ES-I3 (cell line): Measurements from ENCODE around the gene APBA2.

Experiments
- H3K36me3 ChIP-seq: 2 replicates; pipeline ENCODE4 v1.6.1; 2013; ENCODE audit warnings: mild to moderate bottlenecking, low read length, control low read depth, moderate library complexity; ENCODE audit not compliant: insufficient read depth
- H3K4me1 ChIP-seq: 2 replicates; pipeline ENCODE4 v1.6.1; 2013; ENCODE audit warnings: mild to moderate bottlenecking, control low read depth, low read length; ENCODE audit not compliant: insufficient read depth
- H3K9ac ChIP-seq: 2 replicates; pipeline ENCODE4 v1.6.1; 2013; ENCODE audit warnings: low read depth, mild to moderate bottlenecking, low read length, moderate library complexity
- H3K9me3 ChIP-seq: 2 replicates; pipeline ENCODE4 v1.6.1; 2013; ENCODE audit warnings: mild to moderate bottlenecking, low read length, moderate library complexity; ENCODE audit not compliant: control insufficient read depth, insufficient read depth

Gene APBA2

GRCh38 chr15:29121369-29121656 is 235.5 kb downstream of the APBA2 start:
- H3K9me3 ChIP-seq = no peaks in the 10 kb centered on the region
- H3K4me1 ChIP-seq = no peaks in the 10 kb centered on the region; the same call in 1 of the 2 replicates
- no peaks in the 10 kb centered on the region for H3K36me3 ChIP-seq
- H3K9ac ChIP-seq = no peak overlapping the region

GRCh38 chr15:29121907-29122306 is 236.1 kb downstream of the APBA2 start:
- Histone ChIP-seq H3K9me3 (no peaks in the 10 kb centered on the region), H3K36me3 (no peaks in the 10 kb centered on the region), H3K4me1 (no peaks in the 10 kb centered on the region; the same call in 1 of the 2 replicates), H3K9ac (no peak overlapping the region)

- H3K4me1 ChIP-seq = peaks cover 3% of the 10 kb centered on the region
- H3K36me3 ChIP-seq = no peaks in the 10 kb centered on the region
- H3K9me3 ChIP-seq = no peaks in the 10 kb centered on the region
- no peak overlapping the region for H3K9ac ChIP-seq
Measured at GRCh38 chr15:29122506-29122905, 236.7 kb downstream of the APBA2 start.

GRCh38 chr15:29123171-29123570 is 237.4 kb downstream of the APBA2 start:
- no peaks in the 10 kb centered on the region for H3K9me3 ChIP-seq
- no peaks in the 10 kb centered on the region for H3K36me3 ChIP-seq
- no peak overlapping the region for H3K9ac ChIP-seq
- H3K4me1 ChIP-seq = peaks cover 6% of the 10 kb centered on the region

- no peaks in the 10 kb centered on the region for H3K9me3 ChIP-seq
- peaks cover 6% of the 10 kb centered on the region for H3K4me1 ChIP-seq
- H3K36me3 ChIP-seq = no peaks in the 10 kb centered on the region
- no peak overlapping the region for H3K9ac ChIP-seq
Measured at GRCh38 chr15:29123991-29124390, 238.2 kb downstream of the APBA2 start.

GRCh38 chr15:29124581-29125381 is 239.0 kb downstream of the APBA2 start:
- H3K9me3 ChIP-seq = no peaks in the 10 kb centered on the region
- no peaks in the 10 kb centered on the region for H3K36me3 ChIP-seq
- H3K9ac ChIP-seq = no peak overlapping the region
- peaks cover 6% of the 10 kb centered on the region for H3K4me1 ChIP-seq

- no peaks in the 10 kb centered on the region for H3K9me3 ChIP-seq
- no peak overlapping the region for H3K9ac ChIP-seq
- H3K36me3 ChIP-seq = no peaks in the 10 kb centered on the region
- peaks cover 6% of the 10 kb centered on the region for H3K4me1 ChIP-seq
Measured at GRCh38 chr15:29125382-29126207, 239.8 kb downstream of the APBA2 start.

GRCh38 chr15:29126208-29126536 is 240.4 kb downstream of the APBA2 start:
- Histone ChIP-seq H3K9me3 (no peaks in the 10 kb centered on the region), H3K4me1 (peaks cover 6% of the 10 kb centered on the region), H3K36me3 (no peaks in the 10 kb centered on the region), H3K9ac (no peak overlapping the region)

GRCh38 chr15:29126821-29127461 is 241.2 kb downstream of the APBA2 start:
- Histone ChIP-seq H3K9me3 (no peaks in the 10 kb centered on the region), H3K36me3 (no peaks in the 10 kb centered on the region), H3K9ac (no peak overlapping the region), H3K4me1 (peaks cover 6% of the 10 kb centered on the region)

- H3K36me3 ChIP-seq = no peaks in the 10 kb centered on the region
- no peak overlapping the region for H3K9ac ChIP-seq
- H3K9me3 ChIP-seq = no peaks in the 10 kb centered on the region
- H3K4me1 ChIP-seq = peaks cover 6% of the 10 kb centered on the region
Measured at GRCh38 chr15:29127506-29128430, 242.0 kb downstream of the APBA2 start.

GRCh38 chr15:29128671-29129070 is 242.9 kb downstream of the APBA2 start:
- Histone ChIP-seq H3K36me3 (no peaks in the 10 kb centered on the region), H3K4me1 (peaks cover 6% of the 10 kb centered on the region), H3K9ac (no peak overlapping the region), H3K9me3 (no peaks in the 10 kb centered on the region)

GRCh38 chr15:29129221-29129620 is 243.4 kb downstream of the APBA2 start:
- Histone ChIP-seq H3K4me1 (peaks cover 6% of the 10 kb centered on the region), H3K36me3 (no peaks in the 10 kb centered on the region), H3K9ac (no peak overlapping the region), H3K9me3 (no peaks in the 10 kb centered on the region)

GRCh38 chr15:29129926-29130325 is 244.2 kb downstream of the APBA2 start:
- Histone ChIP-seq H3K9ac (no peak overlapping the region), H3K9me3 (no peaks in the 10 kb centered on the region), H3K4me1 (peaks cover 6% of the 10 kb centered on the region), H3K36me3 (no peaks in the 10 kb centered on the region)

- Histone ChIP-seq H3K4me1 (peaks cover 6% of the 10 kb centered on the region), H3K9ac (no peak overlapping the region), H3K36me3 (no peaks in the 10 kb centered on the region), H3K9me3 (no peaks in the 10 kb centered on the region)
Measured at GRCh38 chr15:29130476-29130875, 244.7 kb downstream of the APBA2 start.
